ENCODE measurements around the gene LRP5.

Gene LRP5

GRCh38 chr11:68409748-68410344 is 97.5 kb downstream of the LRP5 start:
- Mint-ChIP-seq H3K4me1 (no peaks in the 10 kb centered on the region), H3K9me3 (no peaks in the 10 kb centered on the region), H3K36me3 (peaks cover 13% of the 10 kb centered on the region), H3K4me3 (no peak overlapping the region), H3K27ac (no peak overlapping the region), H3K27me3 (no peaks in the 10 kb centered on the region)
- no peak for DNase-seq
- CTCF ChIA-PET = interaction anchor here (0.6 kb wide), 1 partner anchor 173 kb away, joined by 3 read pairs; no protein-coding TSS in a partner anchor

GRCh38 chr11:68411501-68411991 is 99.2 kb downstream of the LRP5 start:
- H3K4me1 Mint-ChIP-seq = no peaks in the 10 kb centered on the region
- peaks cover 15% of the 10 kb centered on the region for H3K36me3 Mint-ChIP-seq
- H3K9me3 Mint-ChIP-seq = no peaks in the 10 kb centered on the region
- DNase-seq = no peak
- no peaks in the 10 kb centered on the region for H3K27me3 Mint-ChIP-seq
- no peak overlapping the region for H3K4me3 Mint-ChIP-seq
- no peak overlapping the region for H3K27ac Mint-ChIP-seq
- CTCF ChIA-PET = no interaction called here

- Mint-ChIP-seq H3K4me1 (no peaks in the 10 kb centered on the region), H3K36me3 (peaks cover 15% of the 10 kb centered on the region), H3K4me3 (no peak overlapping the region), H3K27ac (no peak overlapping the region), H3K9me3 (no peaks in the 10 kb centered on the region), H3K27me3 (no peaks in the 10 kb centered on the region)
- DNase-seq = no peak
- CTCF ChIA-PET = interaction anchor here (1.1 kb wide), 1 partner anchor 49 kb away, joined by 3 read pairs; no protein-coding TSS in a partner anchor
Measured at GRCh38 chr11:68412593-68413475, 100.4 kb downstream of the LRP5 start.

DNA sequence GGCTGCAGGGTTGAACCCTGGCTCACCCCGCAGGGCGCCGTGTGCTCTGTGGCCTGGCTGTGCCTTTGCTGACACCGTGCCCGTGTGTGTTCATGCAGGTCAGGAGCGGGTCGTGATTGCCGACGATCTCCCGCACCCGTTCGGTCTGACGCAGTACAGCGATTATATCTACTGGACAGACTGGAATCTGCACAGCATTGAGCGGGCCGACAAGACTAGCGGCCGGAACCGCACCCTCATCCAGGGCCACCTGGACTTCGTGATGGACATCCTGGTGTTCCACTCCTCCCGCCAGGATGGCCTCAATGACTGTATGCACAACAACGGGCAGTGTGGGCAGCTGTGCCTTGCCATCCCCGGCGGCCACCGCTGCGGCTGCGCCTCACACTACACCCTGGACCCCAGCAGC is 101.2 kb downstream of the LRP5 start:
- no peak overlapping the region for H3K27ac Mint-ChIP-seq
- CTCF ChIA-PET = interaction anchor here (1.1 kb wide), 1 partner anchor 49 kb away, joined by 3 read pairs; no protein-coding TSS in a partner anchor

GRCh38 chr11:68414496-68415221 is 102.3 kb downstream of the LRP5 start:
- Mint-ChIP-seq H3K36me3 (peaks cover 15% of the 10 kb centered on the region), H3K27me3 (no peaks in the 10 kb centered on the region), H3K27ac (no peak overlapping the region), H3K4me3 (no peak overlapping the region), H3K9me3 (no peaks in the 10 kb centered on the region), H3K4me1 (no peaks in the 10 kb centered on the region)
- no peak for DNase-seq
- CTCF ChIA-PET = interaction anchor here (0.6 kb wide), 2 partner anchors 104 to 1244 kb away, joined by 3 read pairs; no protein-coding TSS in a partner anchor

More for the DNA sequence above, 101.2 kb downstream of the LRP5 start:
- H3K4me3 Mint-ChIP-seq = no peak overlapping the region
- H3K27me3 Mint-ChIP-seq = no peaks in the 10 kb centered on the region
- peaks cover 15% of the 10 kb centered on the region for H3K36me3 Mint-ChIP-seq
- no peak for DNase-seq
- no peaks in the 10 kb centered on the region for H3K4me1 Mint-ChIP-seq
- H3K9me3 Mint-ChIP-seq = no peaks in the 10 kb centered on the region

- no peaks in the 10 kb centered on the region for H3K4me1 Mint-ChIP-seq
- peaks cover 19% of the 10 kb centered on the region for H3K36me3 Mint-ChIP-seq
- CTCF ChIA-PET = no interaction called here
- no peak overlapping the region for H3K4me3 Mint-ChIP-seq
- no peak for DNase-seq
- no peak overlapping the region for H3K27ac Mint-ChIP-seq
- H3K9me3 Mint-ChIP-seq = no peaks in the 10 kb centered on the region
- H3K27me3 Mint-ChIP-seq = no peaks in the 10 kb centered on the region
Measured at GRCh38 chr11:68416070-68416578, 103.7 kb downstream of the LRP5 start.

- Mint-ChIP-seq H3K4me3 (no peak overlapping the region), H3K4me1 (no peaks in the 10 kb centered on the region), H3K27ac (no peak overlapping the region), H3K9me3 (no peaks in the 10 kb centered on the region), H3K36me3 (peaks cover 17% of the 10 kb centered on the region), H3K27me3 (no peaks in the 10 kb centered on the region)
- CTCF ChIA-PET = no interaction called here
- no peak for DNase-seq
Measured at GRCh38 chr11:68418648-68419047, 106.3 kb downstream of the LRP5 start.

DNA sequence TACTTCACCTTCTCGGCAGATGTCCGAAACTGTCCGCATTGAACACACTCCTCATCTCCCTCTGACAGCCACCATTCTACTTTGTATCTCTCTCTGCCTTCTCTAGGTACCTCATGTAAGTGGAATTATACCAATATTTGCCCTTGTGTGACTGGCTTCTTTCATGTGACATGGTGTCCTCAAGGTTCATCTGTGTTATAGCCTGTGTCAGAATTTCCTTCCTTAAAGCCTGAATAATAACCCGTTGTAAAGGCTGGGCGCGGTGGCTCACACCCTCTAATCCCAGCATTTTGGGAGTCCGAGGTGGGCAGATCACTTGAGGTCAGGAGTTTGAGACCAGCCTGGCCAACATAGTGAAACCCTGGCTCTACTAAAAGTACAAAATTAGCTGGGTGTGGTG is 107.8 kb downstream of the LRP5 start:
- H3K9me3 Mint-ChIP-seq = no peaks in the 10 kb centered on the region
- H3K4me1 Mint-ChIP-seq = no peaks in the 10 kb centered on the region
- no peak overlapping the region for H3K4me3 Mint-ChIP-seq
- no peak overlapping the region for H3K27ac Mint-ChIP-seq
- peaks cover 19% of the 10 kb centered on the region for H3K36me3 Mint-ChIP-seq
- DNase-seq = no peak
- no peaks in the 10 kb centered on the region for H3K27me3 Mint-ChIP-seq
- CTCF ChIA-PET = no interaction called here

DNA sequence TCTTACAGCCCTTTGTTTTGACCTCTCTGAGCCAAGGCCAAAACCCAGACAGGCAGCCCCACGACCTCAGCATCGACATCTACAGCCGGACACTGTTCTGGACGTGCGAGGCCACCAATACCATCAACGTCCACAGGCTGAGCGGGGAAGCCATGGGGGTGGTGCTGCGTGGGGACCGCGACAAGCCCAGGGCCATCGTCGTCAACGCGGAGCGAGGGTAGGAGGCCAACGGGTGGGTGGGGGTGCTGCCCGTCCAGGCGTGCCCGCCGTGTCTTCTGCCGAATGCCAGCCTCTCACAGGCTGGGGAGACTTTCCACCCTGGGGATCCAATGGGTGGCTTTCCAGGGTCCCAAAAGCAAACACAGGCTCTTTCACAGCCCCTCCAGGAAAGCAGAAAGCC is 111.1 kb downstream of the LRP5 start:
- Mint-ChIP-seq H3K27ac (no peak overlapping the region), H3K4me3 (no peak overlapping the region), H3K27me3 (no peaks in the 10 kb centered on the region), H3K4me1 (no peaks in the 10 kb centered on the region), H3K36me3 (peaks cover 24% of the 10 kb centered on the region), H3K9me3 (peaks cover 3% of the 10 kb centered on the region)
- DNase-seq = no peak
- CTCF ChIA-PET = no interaction called here

DNA sequence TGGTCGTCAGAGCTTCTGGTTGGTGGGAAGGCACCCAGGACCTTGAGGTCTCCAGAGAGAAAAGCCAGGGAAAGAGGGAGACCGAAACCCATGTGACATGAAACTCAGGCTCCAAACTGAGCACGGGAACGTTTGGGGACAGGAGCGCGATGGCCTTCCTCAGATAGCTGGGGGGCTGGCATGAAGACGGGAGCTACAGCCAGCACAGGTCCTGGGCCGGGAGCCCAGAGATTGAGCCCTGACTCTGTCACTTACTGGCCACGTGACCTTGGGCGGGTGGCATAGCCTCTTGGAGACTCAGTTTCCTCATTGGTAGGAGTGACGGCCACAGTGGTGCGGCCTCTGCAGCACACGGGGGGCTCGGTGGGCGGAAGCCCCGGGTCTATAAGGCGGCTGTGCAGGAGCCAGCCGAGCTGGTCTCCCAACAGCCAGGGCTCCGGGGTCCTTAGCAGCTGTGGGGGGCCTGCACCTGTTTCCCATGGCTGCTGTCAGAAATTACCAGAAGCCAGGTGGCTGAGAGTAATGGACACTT is 111.8 kb downstream of the LRP5 start:
- DNase-seq = no peak
- CTCF ChIA-PET = no interaction called here
- Mint-ChIP-seq H3K4me3 (no peak overlapping the region), H3K36me3 (peaks cover 27% of the 10 kb centered on the region), H3K27me3 (no peaks in the 10 kb centered on the region), H3K9me3 (peaks cover 8% of the 10 kb centered on the region), H3K4me1 (no peaks in the 10 kb centered on the region), H3K27ac (no peak overlapping the region)

GRCh38 chr11:68424981-68425865 is 112.8 kb downstream of the LRP5 start:
- Mint-ChIP-seq H3K27me3 (no peaks in the 10 kb centered on the region), H3K9me3 (peaks cover 17% of the 10 kb centered on the region), H3K4me1 (no peaks in the 10 kb centered on the region), H3K4me3 (no peak overlapping the region), H3K36me3 (peaks cover 33% of the 10 kb centered on the region), H3K27ac (no peak overlapping the region)
- CTCF ChIA-PET = no interaction called here
- DNase-seq = no peak

- H3K4me3 Mint-ChIP-seq = no peak overlapping the region
- H3K36me3 Mint-ChIP-seq = peaks cover 36% of the 10 kb centered on the region
- H3K4me1 Mint-ChIP-seq = no peaks in the 10 kb centered on the region
- CTCF ChIA-PET = no interaction called here
- H3K27me3 Mint-ChIP-seq = no peaks in the 10 kb centered on the region
- no peak for DNase-seq
- H3K27ac Mint-ChIP-seq = no peak overlapping the region
- peaks cover 21% of the 10 kb centered on the region for H3K9me3 Mint-ChIP-seq
Measured at GRCh38 chr11:68425866-68426380, 113.5 kb downstream of the LRP5 start.

GRCh38 chr11:68429661-68430060 is 117.3 kb downstream of the LRP5 start:
- Mint-ChIP-seq H3K27me3 (no peaks in the 10 kb centered on the region), H3K9me3 (peaks cover 21% of the 10 kb centered on the region), H3K36me3 (peaks cover 37% of the 10 kb centered on the region), H3K27ac (no peak overlapping the region), H3K4me3 (no peak overlapping the region), H3K4me1 (no peaks in the 10 kb centered on the region)
- no peak for DNase-seq
- CTCF ChIA-PET = interaction anchor here (0.7 kb wide), 1 partner anchor 871 kb away, joined by 3 read pairs; no protein-coding TSS in a partner anchor
